IMR-90 (cell line): ENCODE results near the gene HDGFL2.

Experiments
- CTCF ChIP-seq: conservative IDR thresholded peaks from 2 replicates; pipeline ENCODE4 v1.5.1; 2012; ENCODE audit warnings: mild to moderate bottlenecking, low read depth, low read length, improper control_type of control experiment
- MAZ ChIP-seq: IDR thresholded peaks from 2 replicates; pipeline ENCODE4 v1.6.1; 2012; ENCODE audit warnings: low read depth, mild to moderate bottlenecking, low read length, improper control_type of control experiment, moderate library complexity, borderline replicate concordance

- no peak for TF ChIP-seq CTCF
- TF ChIP-seq MAZ = no peak
These were observed 37.7 kb upstream of the HDGFL2 start for GRCh38 chr19:4434391-4434790.
